ENCODE results near the gene ANKS1B.

ANKS1B gene

GRCh38 chr12:99523853-99524252, 460.9 kb downstream of the ANKS1B start (continued):
- no peak for TF ChIP-seq ZSCAN18 (tag by site-specific recombination; IDR thresholded peaks at IDR 0.05)

GRCh38 chr12:99522456-99522855, 462.3 kb downstream of the ANKS1B start:
- TF ChIP-seq ZNF645 (tag by site-specific recombination; IDR thresholded peaks at IDR 0.05) (no peak), ZNF266 (tag by site-specific recombination; IDR thresholded peaks at IDR 0.05; ENCODE audit: low read depth) (no peak), ZNF398 (tag by site-specific recombination; IDR thresholded peaks at IDR 0.05) (no peak), ZNF610 (tag by site-specific recombination; IDR thresholded peaks at IDR 0.05; ENCODE audit: borderline replicate concordance) (no peak), SP2 (tag by site-specific recombination; IDR thresholded peaks at IDR 0.05) (no peak), ZNF2 (tag by site-specific recombination; IDR thresholded peaks at IDR 0.05) (no peak), ZNF580 (tag by site-specific recombination; IDR thresholded peaks at IDR 0.05) (no peak), ZNF654 (tag by site-specific recombination; IDR thresholded peaks at IDR 0.05; ENCODE audit: low read depth) (no peak), MEIS1 (CRISPR knock-in tag; IDR thresholded peaks at IDR 0.05; ENCODE audit: borderline replicate concordance) (no peak), SCRT2 (tag by site-specific recombination; IDR thresholded peaks at IDR 0.05) (no peak), ZNF768 (tag by site-specific recombination; IDR thresholded peaks at IDR 0.05) (no peak), ZNF146 (tag by site-specific recombination; IDR thresholded peaks at IDR 0.05) (no peak), YY1 (tag by site-specific recombination; IDR thresholded peaks at IDR 0.05) (no peak), ZNF354C (tag by site-specific recombination; IDR thresholded peaks at IDR 0.05; ENCODE audit: borderline replicate concordance, low read depth) (no peak)
- H3K4me3 ChIP-seq (ENCODE audit: low read depth, low read length) = no peak overlapping the region
- H3K36me3 ChIP-seq (ENCODE audit: control insufficient read depth in 2 of 2, insufficient read depth in 1 of 2, low read length in 2 of 2) = no peaks in the 10 kb centered on the region
- no peaks in the 10 kb centered on the region for H3K4me1 ChIP-seq (ENCODE audit: control insufficient read depth, insufficient read depth, low read length)
- H3K27ac ChIP-seq (ENCODE audit: extremely low read depth, low read depth, low read length) = no peak overlapping the region
- no peaks in the 10 kb centered on the region for H3K9me3 ChIP-seq (ENCODE audit: control insufficient read depth, insufficient read depth, low read depth, low read length)
- POLR2A ChIA-PET = no interaction called here
- CTCF ChIA-PET = interaction anchor here (0.6 kb wide), 1 partner anchor 18 kb away, joined by 3 read pairs; no protein-coding TSS in a partner anchor

GRCh38 chr12:99521664-99522063, 463.1 kb downstream of the ANKS1B start:
- Histone ChIP-seq H3K9me3 (ENCODE audit: control insufficient read depth, insufficient read depth, low read depth, low read length) (no peaks in the 10 kb centered on the region), H3K4me3 (ENCODE audit: low read depth, low read length) (no peak overlapping the region), H3K27ac (ENCODE audit: extremely low read depth, low read depth, low read length) (no peak overlapping the region), H3K4me1 (ENCODE audit: control insufficient read depth, insufficient read depth, low read length) (no peaks in the 10 kb centered on the region), H3K36me3 (ENCODE audit: control insufficient read depth in 2 of 2, insufficient read depth in 1 of 2, low read length in 2 of 2) (no peaks in the 10 kb centered on the region)
- ChIA-PET CTCF (no interaction called here), POLR2A (no interaction called here)
- no peak for TF ChIP-seq ZNF274 (IDR thresholded peaks at IDR 0.05; ENCODE audit: low read length)
- no peak for TF ChIP-seq ZNF274 (tag by site-specific recombination; IDR thresholded peaks at IDR 0.05; ENCODE audit: borderline replicate concordance)
- TF ChIP-seq KLF10 (tag by site-specific recombination; IDR thresholded peaks at IDR 0.05) = no peak
- no peak for TF ChIP-seq ZNF10 (tag by site-specific recombination; IDR thresholded peaks at IDR 0.05)
- no peak for TF ChIP-seq ZNF423 (tag by site-specific recombination; IDR thresholded peaks at IDR 0.05)
- TF ChIP-seq ZNF514 (tag by site-specific recombination; IDR thresholded peaks at IDR 0.05) = no peak
- no peak for TF ChIP-seq ZNF133 (tag by site-specific recombination; IDR thresholded peaks at IDR 0.05)
- TF ChIP-seq RBAK (tag by site-specific recombination; IDR thresholded peaks at IDR 0.05) = no peak
- no peak for TF ChIP-seq ZNF513 (tag by site-specific recombination; IDR thresholded peaks at IDR 0.05)
- TF ChIP-seq KLF16 (tag by site-specific recombination; IDR thresholded peaks at IDR 0.05) = no peak
- TF ChIP-seq ZNF660 (tag by site-specific recombination; IDR thresholded peaks at IDR 0.05) = no peak
- TF ChIP-seq ZXDB (tag by site-specific recombination; IDR thresholded peaks at IDR 0.05) = no peak
- TF ChIP-seq MZF1 (tag by site-specific recombination; IDR thresholded peaks at IDR 0.05; ENCODE audit: borderline replicate concordance) = no peak
- no peak for TF ChIP-seq ZNF398 (tag by site-specific recombination; IDR thresholded peaks at IDR 0.05)

All from HEK293 (cell line).